Kidney tubule cell (primary cell): Measurements from ENCODE around the gene PODN.

Experiments
- DNase-seq: peaks from one replicate; pipeline ENCODE4 v3.0.0-alpha.2; 2018; ENCODE audit warnings: low spot score

PODN gene

GRCh38 chr1:53050310-53050709 is 11.7 kb upstream of the PODN start:
- no peak for DNase-seq

GRCh38 chr1:53051676-53052075 is 10.3 kb upstream of the PODN start:
- no peak for DNase-seq

GRCh38 chr1:53057127-53057526 is 4.9 kb upstream of the PODN start:
- no peak for DNase-seq

GRCh38 chr1:53060579-53060978 is 1.4 kb upstream of the PODN start:
- no peak for DNase-seq

GRCh38 chr1:53061123-53061858 is 722 bp upstream of the PODN start:
- DNase-seq, result no peak

- no peak for DNase-seq
Observed at GRCh38 chr1:53062708-53063591, 937 bp downstream of the PODN start.

- DNase-seq, result no peak
Observed at GRCh38 chr1:53063744-53064515, 1.9 kb downstream of the PODN start.

GRCh38 chr1:53065391-53065790 is 3.4 kb downstream of the PODN start:
- no peak for DNase-seq

- no peak for DNase-seq
Observed at GRCh38 chr1:53066488-53066887, 4.5 kb downstream of the PODN start.

GRCh38 chr1:53066891-53067738 is 5.1 kb downstream of the PODN start:
- no peak for DNase-seq

GRCh38 chr1:53067886-53068285 is 5.9 kb downstream of the PODN start:
- DNase-seq, result no peak

GRCh38 chr1:53068314-53069099 is 6.5 kb downstream of the PODN start:
- no peak for DNase-seq

GRCh38 chr1:53069265-53069662 is 7.3 kb downstream of the PODN start:
- DNase-seq, result no peak

- no peak for DNase-seq
Observed at GRCh38 chr1:53069663-53070327, 7.8 kb downstream of the PODN start.

GRCh38 chr1:53070621-53071020 is 8.6 kb downstream of the PODN start:
- no peak for DNase-seq

GRCh38 chr1:53071167-53071865 is 9.3 kb downstream of the PODN start:
- no peak for DNase-seq

GRCh38 chr1:53071915-53072314 is 9.9 kb downstream of the PODN start:
- no peak for DNase-seq

GRCh38 chr1:53073287-53073686 is 11.3 kb downstream of the PODN start:
- no peak for DNase-seq

- DNase-seq, result no peak
Observed at GRCh38 chr1:53073868-53074311, 11.9 kb downstream of the PODN start.
